BJ (cell line): ENCODE results near the gene DCLRE1C. TPM values are rescaled to one million over a fixed set of nuclear protein-coding genes. Genes with fewer than 3 reads are reported as not detected.
"Not testable (repeated sequence)": the region's sequence is repeated elsewhere in the genome, so short reads cannot be mapped to it uniquely, and the experiment has no call there.

Experiments
- CTCF ChIA-PET: fragments of 350-600 bp; formaldehyde crosslinking; extraction: SDS; loops from one replicate; lab custom pipeline; 2021; ENCODE audit warnings: antibody characterized with exemption, inconsistent platforms; lab: Yijun Ruan, JAX
- POLR2A ChIA-PET: fragments of 300-600 bp; sonication (Branson Sonifier 250); formaldehyde crosslinking; extraction: SDS; loops from one replicate; lab custom pipeline; 2021; ENCODE audit warnings: antibody characterized with exemption; lab: Charles Lee
- DNase-seq: peaks from one replicate; pipeline ENCODE4 v3.0.0-alpha.2; 2011; ENCODE audit warnings: low read depth
- H3K27me3 ChIP-seq: 2 replicates; pipeline ENCODE4 v1.6.0; 2011; ENCODE audit warnings: low read length; ENCODE audit not compliant: control insufficient read depth, insufficient read depth
- H3K36me3 ChIP-seq: 2 replicates; pipeline ENCODE4 v1.5.1; 2011; ENCODE audit warnings: low read length; ENCODE audit not compliant: control insufficient read depth, insufficient read depth
- H3K4me3 ChIP-seq: 2 replicates; pipeline ENCODE4 v1.5.1; 2011; ENCODE audit warnings: low read depth, mild to moderate bottlenecking, control low read depth, low read length
- CTCF ChIP-seq: IDR thresholded peaks from 2 replicates; pipeline ENCODE4 v1.5.1; 2011; ENCODE audit warnings: low read depth, mild to moderate bottlenecking, control low read depth, inconsistent platforms, low read length, moderate library complexity; ENCODE audit not compliant: insufficient read depth
- polyA plus RNA-seq: library from polyadenylated mRNA; depleted of rRNA; stranded (reverse); fragments of >200 nt; gene quantifications from 2 replicates; pipeline ENCODE4 v1.2.3, GENCODE V29; 2011

The DCLRE1C gene
- polyA plus RNA-seq, 1 experiment = 4.1 TPM

- peak; percentile 23; the same call in 1 of the 2 replicates for TF ChIP-seq CTCF
- no peaks in the 10 kb centered on the region for H3K27me3 ChIP-seq
- ChIA-PET POLR2A (no interaction called here), CTCF (interaction anchor here (0.7 to 1.3 kb wide), 4 partner anchors 47 to 307 kb away, joined by 3 to 4 read pairs (median 4); no protein-coding TSS in a partner anchor)
- H3K36me3 ChIP-seq = no peaks in the 10 kb centered on the region
- no peak for DNase-seq
- peak overlapping the region; percentile 74 for H3K4me3 ChIP-seq
Measured at GRCh38 chr10:14952851-14953423, 959 bp downstream of the DCLRE1C start.

- POLR2A ChIA-PET = no interaction called here
- no peak for TF ChIP-seq CTCF
- H3K36me3 ChIP-seq = peaks cover 2% of the 10 kb centered on the region
- CTCF ChIA-PET = interaction anchor here (0.8 to 1.6 kb wide), 2 partner anchors 46 to 157 kb away, joined by 3 to 4 read pairs; no protein-coding TSS in a partner anchor
- H3K27me3 ChIP-seq = no peaks in the 10 kb centered on the region
- no peak overlapping the region for H3K4me3 ChIP-seq
- no peak for DNase-seq
Measured at GRCh38 chr10:14949291-14949690, 4.6 kb downstream of the DCLRE1C start.

- Histone ChIP-seq H3K4me3 (no peak overlapping the region), H3K27me3 (no peaks in the 10 kb centered on the region), H3K36me3 (peaks cover 2% of the 10 kb centered on the region)
- CTCF ChIA-PET = no interaction called here
- TF ChIP-seq CTCF = no peak
- POLR2A ChIA-PET = no interaction called here
- DNase-seq = no peak
Measured at GRCh38 chr10:14947268-14947667, 6.6 kb downstream of the DCLRE1C start.

- Histone ChIP-seq H3K36me3 (peaks cover 2% of the 10 kb centered on the region), H3K4me3 (no peak overlapping the region), H3K27me3 (no peaks in the 10 kb centered on the region)
- no peak for TF ChIP-seq CTCF
- ChIA-PET CTCF (no interaction called here), POLR2A (no interaction called here)
- no peak for DNase-seq
Measured at GRCh38 chr10:14945108-14945507, 8.8 kb downstream of the DCLRE1C start.

GRCh38 chr10:14942950-14943338, 11.0 kb downstream of the DCLRE1C start:
- H3K36me3 ChIP-seq, CTCF ChIA-PET, POLR2A ChIA-PET, H3K27me3 ChIP-seq, DNase-seq, H3K4me3 ChIP-seq: not testable (repeated sequence)

GRCh38 chr10:14942147-14942949, 11.5 kb downstream of the DCLRE1C start:
- H3K27me3 ChIP-seq, H3K36me3 ChIP-seq, H3K4me3 ChIP-seq, CTCF ChIA-PET, POLR2A ChIA-PET, DNase-seq: not testable (repeated sequence)

GRCh38 chr10:14938971-14939370, 14.9 kb downstream of the DCLRE1C start:
- DNase-seq, POLR2A ChIA-PET, H3K4me3 ChIP-seq, H3K36me3 ChIP-seq, H3K27me3 ChIP-seq, CTCF ChIA-PET: not testable (repeated sequence)
